K562 (cell line): ENCODE data around the gene SLC24A3. TPM values are rescaled to one million over a fixed set of nuclear protein-coding genes. Genes with fewer than 3 reads are reported as not detected.

Experiments used
- ATAC-seq: fragments of 200-7000 bp; cut with Tn5 transposase; 3 replicates; pipeline ENCODE4 v1.9.1; 2020; ENCODE audit warnings: moderate library complexity
- BruUV-seq: library from RNA; stranded (reverse); fragments of 400-500 nt; replicated peaks from 2 replicates; lab custom pipeline; 2021; lab: Mats Ljungman, UMichigan
- CTCF ChIA-PET: fragments of 300-600 bp; formaldehyde crosslinking; extraction: SDS; loops from one replicate; lab custom pipeline; 2021; ENCODE audit warnings: low intra/inter-chr PET ratio; lab: Yijun Ruan, JAX
- POLR2A ChIA-PET: fragments of 300-600, 350-650 bp; sonication (Branson Sonifier 250); formaldehyde crosslinking; extraction: SDS; loops from one replicate; lab custom pipeline; 2021; ENCODE audit warnings: antibody characterized with exemption, inconsistent platforms; lab: Yijun Ruan, JAX
- DNase-seq, 4 experiments: peaks; one replicate each; pipeline versions ENCODE4 v3.0.0 to v3.0.0-alpha.2; 2011 to 2018; ENCODE audit warnings: low spot score in 3 of 4, mixed read lengths in 3 of 4; ENCODE audit errors: extremely low read depth in 1 of 4
- FAIRE-seq: peaks from 2 replicates; lab custom pipeline; 2011; peaks lifted over from hg19 to GRCh38; lab: Jason Lieb, UNC
- H2AFZ ChIP-seq: 2 replicates; pipeline ENCODE4 v1.6.0; 2011; ENCODE audit warnings: low read depth, low read length, control low read depth, inconsistent platforms
- H3K27ac ChIP-seq: fragments of 200-600 bp; 3 replicates; pipeline ENCODE4 v1.8.0; 2011; ENCODE audit warnings: low read depth, mild to moderate bottlenecking, control low read depth, inconsistent platforms, low read length, moderate library complexity, mixed read lengths; ENCODE audit errors: extremely low read depth
- H3K27me3 ChIP-seq, 2 experiments: fragments of 300-600 bp in 1 of 2; 2 replicates in 1 of 2; 3 replicates in 1 of 2; pipeline versions ENCODE4 v1.6.0 to v1.8.0; 2011; ENCODE audit warnings: inconsistent platforms in 2 of 2, low read length in 2 of 2, mild to moderate bottlenecking in 1 of 2, mixed read lengths in 1 of 2, moderate library complexity in 1 of 2; ENCODE audit not compliant: control insufficient read depth in 2 of 2, insufficient read depth in 2 of 2
- H3K36me3 ChIP-seq: fragments of 300-600 bp; 3 replicates; pipeline ENCODE4 v1.8.0; 2011; ENCODE audit warnings: mild to moderate bottlenecking, low read length, inconsistent platforms; ENCODE audit not compliant: control insufficient read depth, insufficient read depth
- H3K4me1 ChIP-seq, 2 experiments: fragments of 200-600 bp in 1 of 2; replicated peaks in 1 of 2; 2 replicates in 1 of 2; 3 replicates in 1 of 2; pipeline versions ENCODE4 v1.5.1 to v1.8.0; 2011; ENCODE audit warnings: inconsistent platforms in 2 of 2, low read length in 2 of 2, mild to moderate bottlenecking in 1 of 2, mixed read lengths in 1 of 2, moderate library complexity in 1 of 2; ENCODE audit not compliant: control insufficient read depth in 2 of 2, insufficient read depth in 2 of 2
- H3K4me2 ChIP-seq: 2 replicates; pipeline ENCODE4 v1.6.1; 2011; ENCODE audit warnings: low read length, control low read depth, inconsistent platforms, mixed read lengths; ENCODE audit not compliant: insufficient read depth
- H3K4me3 ChIP-seq: fragments of 200-600 bp; sonication (generic), shearing (Covaris generic); 2 replicates; pipeline ENCODE4 v1.5.1; 2016; ENCODE audit warnings: control low read depth, inconsistent platforms
- H3K79me2 ChIP-seq: fragments of 200-600 bp; 3 replicates; pipeline ENCODE4 v1.8.0; 2011; ENCODE audit warnings: low read length, inconsistent platforms; ENCODE audit not compliant: control insufficient read depth, insufficient read depth
- H3K9ac ChIP-seq, 2 experiments: 2 replicates each; pipeline versions ENCODE4 v1.6.0 to v1.6.1; 2011; ENCODE audit warnings: low read depth in 2 of 2, low read length in 2 of 2, control low read depth in 1 of 2, inconsistent platforms in 1 of 2, mild to moderate bottlenecking in 1 of 2, mixed read lengths in 1 of 2; ENCODE audit not compliant: insufficient read depth in 1 of 2
- H3K9me1 ChIP-seq: one replicate; pipeline ENCODE4 v1.6.0; 2011; ENCODE audit warnings: inconsistent platforms, mild to moderate bottlenecking, low read length, moderate library complexity; ENCODE audit not compliant: control insufficient read depth, insufficient read depth
- H3K9me3 ChIP-seq: replicated peaks from 2 replicates; pipeline ENCODE4 v1.5.1; 2011; ENCODE audit warnings: low read depth, low read length, inconsistent platforms; ENCODE audit not compliant: control insufficient read depth, insufficient read depth
- H4K20me1 ChIP-seq: replicated peaks from 2 replicates; pipeline ENCODE4 v1.6.1; 2011; ENCODE audit warnings: low read length, inconsistent platforms, mixed read lengths; ENCODE audit not compliant: control insufficient read depth, insufficient read depth
- CBFA2T3 ChIP-seq: fragments of 450-650 bp; IDR thresholded peaks from 2 replicates; pipeline ENCODE4 v1.6.1; 2017
- CCNT2 ChIP-seq: IDR thresholded peaks from 2 replicates; pipeline ENCODE4 v1.6.1; 2011; ENCODE audit warnings: borderline replicate concordance, low read depth, mild to moderate bottlenecking, moderate library complexity, mixed read lengths, low read length; ENCODE audit not compliant: insufficient read length; ENCODE audit errors: extremely low read depth
- CREBBP ChIP-seq: IDR thresholded peaks from one replicate; pipeline ENCODE4 v1.6.1; 2012; ENCODE audit warnings: low read depth, mild to moderate bottlenecking, control low read depth, inconsistent platforms, low read length
- GABPA ChIP-seq: fragments of 200-800 bp; sonication (Bioruptor generic); conservative IDR thresholded peaks from 2 replicates; pipeline ENCODE4 v1.6.1; 2016; ENCODE audit warnings: low read depth, missing genetic modification characterization, missing compliant biosample characterization
- GTF2F1 ChIP-seq: IDR thresholded peaks from 2 replicates; pipeline ENCODE4 v1.6.1; 2011; ENCODE audit warnings: low read depth, low read length, improper control_type of control experiment
- KLF1 ChIP-seq: fragments of 450-650 bp; IDR thresholded peaks from 2 replicates; pipeline ENCODE4 v1.6.1; 2016; ENCODE audit warnings: missing genetic modification characterization, missing compliant biosample characterization
- NKRF ChIP-seq: fragments of 450-650 bp; IDR thresholded peaks from 2 replicates; pipeline ENCODE4 v1.6.1; 2016; ENCODE audit warnings: borderline replicate concordance
- PHB ChIP-seq: fragments of 250-450 bp; sonication (Bioruptor Pico); IDR thresholded peaks from 2 replicates; pipeline ENCODE4 v1.5.0; 2021
- STAT5A ChIP-seq: IDR thresholded peaks from 2 replicates; pipeline ENCODE4 v1.6.1; 2012; ENCODE audit warnings: low read length, inconsistent platforms, borderline replicate concordance
- TBL1XR1 ChIP-seq, 2 experiments: IDR thresholded peaks; 2 replicates each; pipeline ENCODE4 v1.6.1; 2012; ENCODE audit warnings: improper control_type of control experiment in 2 of 2, low read length in 2 of 2, mild to moderate bottlenecking in 1 of 2
- TFE3 ChIP-seq: fragments of 450-650 bp; formaldehyde crosslinking; IDR thresholded peaks from 2 replicates; pipeline ENCODE4 v1.4.0; 2020; ENCODE audit warnings: mild to moderate bottlenecking, mixed read lengths
- THRAP3 ChIP-seq: fragments of 450-650 bp; IDR thresholded peaks from 2 replicates; pipeline ENCODE4 v1.6.1; 2016; ENCODE audit warnings: mild to moderate bottlenecking, inconsistent platforms, borderline replicate concordance
- TSHZ1 ChIP-seq: fragments of 250-450 bp; sonication (Bioruptor Pico); IDR thresholded peaks from 2 replicates; pipeline ENCODE4 v1.4.0; 2020; ENCODE audit warnings: mild to moderate bottlenecking, moderate library complexity
- ZBTB17 ChIP-seq: fragments of 450-650 bp; formaldehyde crosslinking; IDR thresholded peaks from 2 replicates; pipeline ENCODE4 v1.4.0; 2020; ENCODE audit warnings: mild to moderate bottlenecking
- ZNF282 ChIP-seq: sonication (generic); formaldehyde crosslinking; IDR thresholded peaks from 2 replicates; pipeline ENCODE4 v1.8.1; 2023; ENCODE audit warnings: missing genetic modification reagents
- WGBS: fragments of 100-300 bp; shearing (Covaris generic); methylation state at CpG from one replicate; pipeline ENCODE4 v1.1.6; 2016; ENCODE audit warnings: low coverage, mixed read lengths; ENCODE audit not compliant: insufficient coverage; ENCODE audit errors: missing lambda C conversion rate; 5-methylcytosine and 5-hydroxymethylcytosine counted together
- in situ Hi-C: fragments of 300-500 bp; cut with MboI; formaldehyde crosslinking; loops from 4 replicates; pipeline ENCODE4 v1.15.0; 2018; ENCODE audit warnings: inconsistent platforms, mixed read lengths
- intact Hi-C: fragments of 100-400 bp; cut with micrococcal nuclease; formaldehyde crosslinking; loops from 2 replicates; pipeline ENCODE4 v1.14.2; 2022
- polyA plus RNA-seq, 8 experiments: library from polyadenylated mRNA; depleted of rRNA in 4 of 8; stranded (reverse) in 5 of 8; unstranded in 3 of 8; fragments of >200 nt; fragmentation: Nextera tagmentation in 2 of 8; fragmentation: Illumina TruSeq in 1 of 8; extraction: Ambion mirVana in 2 of 8; extraction: Trizol in 1 of 8; gene quantifications; 2 replicates each; pipeline versions ENCODE4 v1.2.1 to v1.2.3, GENCODE V29; 2011 to 2014; ENCODE audit warnings: inconsistent platforms in 1 of 8, missing spikeins in 1 of 8
- total RNA-seq, 7 experiments: library from RNA; depleted of rRNA in 6 of 7; stranded (reverse); fragments of >200 nt in 6 of 7; fragmentation: Illumina TruSeq in 2 of 7; extraction: Trizol in 2 of 7; gene quantifications; 2 replicates each; pipeline versions ENCODE4 v1.2.1 to v1.2.3, GENCODE V29; 2011 to 2021; ENCODE audit warnings: low replicate concordance in 1 of 7

SLC24A3 gene
- total and polyA plus RNA-seq, 9 of the 15 experiments (the other 6 are each of a cell fraction or from before 2014, with no cell fraction given) = not detected

GRCh38 chr20:19765266-19765665 lies 552.8 kb downstream of the SLC24A3 start (continued):
- no peak for TF ChIP-seq TFE3 (CRISPR knock-in tag)

GRCh38 chr20:19765913-19766312 lies 553.5 kb downstream of the SLC24A3 start:
- H3K27ac ChIP-seq = no peak overlapping the region
- 10% methylated on average over 4 of the region's 4 CpGs for WGBS
- no peak overlapping the region for H2AFZ ChIP-seq
- DNase-seq = no peak
- ChIA-PET POLR2A (no interaction called here), CTCF (interaction anchor here (0.6 kb wide), 1 partner anchor 20 kb away, joined by 3 read pairs; no protein-coding TSS in a partner anchor)
- no peak for FAIRE-seq
- no peaks in the 10 kb centered on the region for H3K36me3 ChIP-seq
- H3K27me3 ChIP-seq = no peaks in the 10 kb centered on the region; a peak in 2 of 5 replicates
- H4K20me1 ChIP-seq = 0 out of 2 replicates have a peak, but pooled peaks cover 4% of the 10 kb centered on the region
- intact Hi-C loops = no loop called here
- ATAC-seq = no peak
- no peak overlapping the region for H3K9ac ChIP-seq
- BruUV-seq = no TSS peak
- no peaks in the 10 kb centered on the region for H3K9me3 ChIP-seq
- H3K4me2 ChIP-seq = no peak overlapping the region
- H3K4me3 ChIP-seq = no peak overlapping the region
- no peaks in the 10 kb centered on the region for H3K4me1 ChIP-seq
- H3K79me2 ChIP-seq = no peaks in the 10 kb centered on the region
- no peaks in the 10 kb centered on the region for H3K9me1 ChIP-seq
- in situ Hi-C loops = no loop called here
- TF ChIP-seq CBFA2T3 (no peak), ZBTB17 (no peak), CCNT2 (no peak), TSHZ1 (CRISPR knock-in tag) (no peak), GABPA (tag) (no peak), ZNF282 (CRISPR knock-in tag) (no peak), NKRF (no peak), THRAP3 (no peak), GTF2F1 (no peak), PHB (CRISPR knock-in tag) (no peak), KLF1 (tag) (no peak), CREBBP (no peak), TBL1XR1 (IDR thresholded peaks at IDR 0.05; ENCODE audit: low read length in 2 of 2) (no peak), STAT5A (no peak)
